SK-N-SH (cell line): ENCODE measurements around the gene AJM1. TPM values are rescaled to one million over a fixed set of nuclear protein-coding genes. Genes with fewer than 3 reads are reported as not detected.

Experiments used
- CTCF ChIA-PET: fragments of 300-600, 350-600 bp; formaldehyde crosslinking; extraction: SDS; loops from one replicate; lab custom pipeline; 2021; lab: Yijun Ruan, JAX
- POLR2A ChIA-PET: fragments of 350-600 bp; sonication (Branson Sonifier 250); formaldehyde crosslinking; extraction: SDS; loops from one replicate; lab custom pipeline; 2020; ENCODE audit warnings: antibody characterized with exemption, inconsistent platforms; lab: Yijun Ruan, JAX
- DNase-seq: peaks from one replicate; pipeline ENCODE4 v3.0.0; 2012
- H2AFZ ChIP-seq: fragments of 200-600 bp; sonication (generic); 2 replicates; pipeline ENCODE4 v1.8.1; 2016; ENCODE audit warnings: antibody characterized with exemption, mild to moderate bottlenecking, low read depth
- H3F3A ChIP-seq: fragments of 200-600 bp; sonication (generic); replicated peaks from 2 replicates; pipeline ENCODE3; 2016; ENCODE audit warnings: antibody characterized with exemption, mild to moderate bottlenecking; ENCODE audit not compliant: insufficient read depth
- H3K27ac ChIP-seq, 2 experiments: fragments of 200-500 bp in 1 of 2; fragments of 200-600 bp in 1 of 2; sonication (Bioruptor generic) in 1 of 2; sonication (generic), shearing (Covaris generic) in 1 of 2; 2 replicates each; pipeline versions ENCODE4 v1.5.1 to v1.6.1; 2014 to 2016; ENCODE audit warnings: low read depth in 2 of 2, inconsistent platforms in 1 of 2, low read length in 1 of 2, mild to moderate bottlenecking in 1 of 2, mixed read lengths in 1 of 2
- H3K27me3 ChIP-seq: fragments of 200-600 bp; sonication (generic), shearing (Covaris generic); 2 replicates; pipeline ENCODE4 v1.6.1; 2016; ENCODE audit warnings: mixed run types; ENCODE audit not compliant: insufficient read depth
- H3K36me3 ChIP-seq, 2 experiments: fragments of 200-500 bp in 1 of 2; fragments of 200-600 bp in 1 of 2; sonication (Bioruptor generic) in 1 of 2; sonication (generic) in 1 of 2; replicated peaks in 1 of 2; 2 replicates each; pipeline versions ENCODE3 to v1.5.1; 2014 to 2016; ENCODE audit warnings: low read length in 1 of 2, mild to moderate bottlenecking in 1 of 2; ENCODE audit not compliant: insufficient read depth in 2 of 2, control insufficient read depth in 1 of 2
- H3K4me1 ChIP-seq, 2 experiments: fragments of 200-500 bp in 1 of 2; fragments of 200-600 bp in 1 of 2; sonication (Bioruptor generic) in 1 of 2; sonication (generic), shearing (Covaris generic) in 1 of 2; 2 replicates each; pipeline versions ENCODE4 v1.5.1 to v1.6.1; 2014 to 2016; ENCODE audit warnings: low read depth in 1 of 2, low read length in 1 of 2, mixed run types in 1 of 2; ENCODE audit not compliant: insufficient read depth in 2 of 2, control insufficient read depth in 1 of 2
- H3K4me2 ChIP-seq: fragments of 200-600 bp; sonication (generic), shearing (Covaris generic); 2 replicates; pipeline ENCODE4 v1.6.1; 2017; ENCODE audit warnings: mixed run types
- H3K4me3 ChIP-seq, 2 experiments: fragments of 200-500 bp in 1 of 2; fragments of 200-600 bp in 1 of 2; sonication (Bioruptor generic) in 1 of 2; sonication (generic), shearing (Covaris generic) in 1 of 2; 2 replicates each; pipeline versions ENCODE4 v1.5.1 to v1.8.1; 2014 to 2016; ENCODE audit warnings: low read depth in 2 of 2, inconsistent platforms in 1 of 2, low read length in 1 of 2, mild to moderate bottlenecking in 1 of 2, mixed read lengths in 1 of 2, moderate library complexity in 1 of 2
- H3K79me2 ChIP-seq: fragments of 200-600 bp; sonication (generic); 2 replicates; pipeline ENCODE4 v1.8.1; 2017; ENCODE audit warnings: mild to moderate bottlenecking; ENCODE audit not compliant: insufficient read depth
- H3K9ac ChIP-seq: fragments of 200-600 bp; sonication (generic); 2 replicates; pipeline ENCODE4 v1.6.1; 2017; ENCODE audit warnings: mixed run types
- H3K9me2 ChIP-seq: fragments of 200-600 bp; sonication (generic); 2 replicates; pipeline ENCODE4 v1.6.1; 2017; ENCODE audit warnings: mixed run types
- H3K9me3 ChIP-seq: fragments of 200-600 bp; sonication (generic); 2 replicates; pipeline ENCODE4 v1.6.1; 2017; ENCODE audit warnings: mixed run types, mild to moderate bottlenecking, moderate library complexity
- H4K20me1 ChIP-seq: fragments of 200-600 bp; sonication (generic); 2 replicates; pipeline ENCODE4 v1.6.1; 2017; ENCODE audit warnings: mild to moderate bottlenecking, mixed run types; ENCODE audit not compliant: insufficient read depth
- CHD2 ChIP-seq: fragments of 150-350 bp; IDR thresholded peaks from 2 replicates; pipeline ENCODE4 v1.6.1; 2018; ENCODE audit warnings: low read length; ENCODE audit not compliant: partially characterized antibody
- EZH2phosphoT487 ChIP-seq: fragments of 200-600 bp; sonication (generic); IDR thresholded peaks from 2 replicates; pipeline ENCODE4 v1.6.1; 2017; ENCODE audit warnings: low read depth, mixed run types, mild to moderate bottlenecking, antibody characterized with exemption, moderate library complexity, borderline replicate concordance
- FOSL2 ChIP-seq: IDR thresholded peaks from 2 replicates; pipeline ENCODE4 v1.4.0; 2012; ENCODE audit warnings: low read depth, mild to moderate bottlenecking, moderate library complexity, borderline replicate concordance
- FOXJ3 ChIP-seq: sonication (generic); formaldehyde crosslinking; IDR thresholded peaks from 2 replicates; pipeline ENCODE4 v1.5.1; 2020; ENCODE audit warnings: mild to moderate bottlenecking, missing genetic modification reagents
- GABPA ChIP-seq: IDR thresholded peaks from 2 replicates; pipeline ENCODE4 v1.4.0; 2012; ENCODE audit warnings: low read depth, mild to moderate bottlenecking
- GATA2 ChIP-seq: sonication (generic); formaldehyde crosslinking; IDR thresholded peaks from 2 replicates; pipeline ENCODE4 v1.5.0; 2020; ENCODE audit warnings: mild to moderate bottlenecking, missing genetic modification reagents
- JUND ChIP-seq: IDR thresholded peaks from 2 replicates; pipeline ENCODE4 v1.4.0; 2012
- PBX3 ChIP-seq: IDR thresholded peaks from 2 replicates; pipeline ENCODE4; 2012
- RXRA ChIP-seq: IDR thresholded peaks from 2 replicates; pipeline ENCODE4 v1.4.0; 2012; ENCODE audit warnings: low read depth, mild to moderate bottlenecking, borderline replicate concordance
- USF2 ChIP-seq: fragments of 150-350 bp; IDR thresholded peaks from 2 replicates; pipeline ENCODE4 v1.6.1; 2017; ENCODE audit warnings: antibody characterized with exemption, low read length, low read depth, borderline replicate concordance
- YY1 ChIP-seq: IDR thresholded peaks from 2 replicates; pipeline ENCODE4 v1.4.0; 2012; ENCODE audit warnings: low read depth, mild to moderate bottlenecking
- WGBS: methylation state at CpG from one replicate; pipeline ENCODE4 v1.1.6; 2017; ENCODE audit warnings: low lambda C conversion rate; 5-methylcytosine and 5-hydroxymethylcytosine counted together
- polyA plus RNA-seq, 3 experiments: library from polyadenylated mRNA; depleted of rRNA; stranded (reverse); fragments of >200 nt; gene quantifications; 2 replicates each; pipeline ENCODE4 v1.2.3, GENCODE V29; 2012
- TF ChIP-seq, protein P1 (sequence below): fragments of 200-600 bp; sonication (generic); IDR thresholded peaks from 2 replicates; pipeline ENCODE4 v1.6.1; 2017; ENCODE audit warnings: antibody characterized with exemption, mild to moderate bottlenecking, moderate library complexity
- TF ChIP-seq, protein P2 (sequence below): IDR thresholded peaks from 2 replicates; pipeline ENCODE4 v1.6.1; 2012; ENCODE audit warnings: mild to moderate bottlenecking, low read depth, low read length, moderate library complexity
- TF ChIP-seq, protein P3 (sequence below): IDR thresholded peaks from 2 replicates; pipeline ENCODE4 v1.4.0; 2012; ENCODE audit warnings: low read depth

The AJM1 gene
- polyA plus RNA-seq, 1 of the 3 experiments (the other 2 are of a cell fraction) = 2.4 TPM

GRCh38 chr9:136865041-136865767 lies 22.9 kb downstream of the AJM1 start:
- H3K9me3 ChIP-seq = no peaks in the 10 kb centered on the region
- H3K4me2 ChIP-seq = peak overlapping the region; percentile 89
- 55% methylated on average over 9 of the region's 11 CpGs for WGBS
- peak overlapping the region; percentile 94; the same call in 1 of the 2 replicates for H3K9ac ChIP-seq
- no peaks in the 10 kb centered on the region for H3F3A ChIP-seq
- H3K27me3 ChIP-seq = no peaks in the 10 kb centered on the region
- CTCF ChIA-PET = interaction anchor here (1.0 kb wide), 1 partner anchor 13 kb away, joined by 3 read pairs; no protein-coding TSS in a partner anchor
- no peak overlapping the region for H3K27ac ChIP-seq
- H3K9me2 ChIP-seq = no peaks in the 10 kb centered on the region
- H3K4me1 ChIP-seq = peaks cover 6 to 9% of the 10 kb centered on the region in 2 experiments; a peak in 1 of 4 replicates
- H3K4me3 ChIP-seq = peak overlapping the region; percentile 69 to 83
- no peak for DNase-seq
- TF ChIP-seq YY1 = no peak
- TF ChIP-seq EZH2phosphoT487 = no peak
- TF ChIP-seq GATA2 (CRISPR knock-in tag) = no peak
- TF ChIP-seq JUND = no peak
- no peak for TF ChIP-seq FOXJ3
- TF ChIP-seq, protein P1, sequence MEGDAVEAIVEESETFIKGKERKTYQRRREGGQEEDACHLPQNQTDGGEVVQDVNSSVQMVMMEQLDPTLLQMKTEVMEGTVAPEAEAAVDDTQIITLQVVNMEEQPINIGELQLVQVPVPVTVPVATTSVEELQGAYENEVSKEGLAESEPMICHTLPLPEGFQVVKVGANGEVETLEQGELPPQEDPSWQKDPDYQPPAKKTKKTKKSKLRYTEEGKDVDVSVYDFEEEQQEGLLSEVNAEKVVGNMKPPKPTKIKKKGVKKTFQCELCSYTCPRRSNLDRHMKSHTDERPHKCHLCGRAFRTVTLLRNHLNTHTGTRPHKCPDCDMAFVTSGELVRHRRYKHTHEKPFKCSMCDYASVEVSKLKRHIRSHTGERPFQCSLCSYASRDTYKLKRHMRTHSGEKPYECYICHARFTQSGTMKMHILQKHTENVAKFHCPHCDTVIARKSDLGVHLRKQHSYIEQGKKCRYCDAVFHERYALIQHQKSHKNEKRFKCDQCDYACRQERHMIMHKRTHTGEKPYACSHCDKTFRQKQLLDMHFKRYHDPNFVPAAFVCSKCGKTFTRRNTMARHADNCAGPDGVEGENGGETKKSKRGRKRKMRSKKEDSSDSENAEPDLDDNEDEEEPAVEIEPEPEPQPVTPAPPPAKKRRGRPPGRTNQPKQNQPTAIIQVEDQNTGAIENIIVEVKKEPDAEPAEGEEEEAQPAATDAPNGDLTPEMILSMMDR = no peak
- no peak for TF ChIP-seq GABPA
- TF ChIP-seq USF2 = no peak
- TF ChIP-seq FOSL2 = no peak
- TF ChIP-seq RXRA = no peak
- TF ChIP-seq, protein P2, sequence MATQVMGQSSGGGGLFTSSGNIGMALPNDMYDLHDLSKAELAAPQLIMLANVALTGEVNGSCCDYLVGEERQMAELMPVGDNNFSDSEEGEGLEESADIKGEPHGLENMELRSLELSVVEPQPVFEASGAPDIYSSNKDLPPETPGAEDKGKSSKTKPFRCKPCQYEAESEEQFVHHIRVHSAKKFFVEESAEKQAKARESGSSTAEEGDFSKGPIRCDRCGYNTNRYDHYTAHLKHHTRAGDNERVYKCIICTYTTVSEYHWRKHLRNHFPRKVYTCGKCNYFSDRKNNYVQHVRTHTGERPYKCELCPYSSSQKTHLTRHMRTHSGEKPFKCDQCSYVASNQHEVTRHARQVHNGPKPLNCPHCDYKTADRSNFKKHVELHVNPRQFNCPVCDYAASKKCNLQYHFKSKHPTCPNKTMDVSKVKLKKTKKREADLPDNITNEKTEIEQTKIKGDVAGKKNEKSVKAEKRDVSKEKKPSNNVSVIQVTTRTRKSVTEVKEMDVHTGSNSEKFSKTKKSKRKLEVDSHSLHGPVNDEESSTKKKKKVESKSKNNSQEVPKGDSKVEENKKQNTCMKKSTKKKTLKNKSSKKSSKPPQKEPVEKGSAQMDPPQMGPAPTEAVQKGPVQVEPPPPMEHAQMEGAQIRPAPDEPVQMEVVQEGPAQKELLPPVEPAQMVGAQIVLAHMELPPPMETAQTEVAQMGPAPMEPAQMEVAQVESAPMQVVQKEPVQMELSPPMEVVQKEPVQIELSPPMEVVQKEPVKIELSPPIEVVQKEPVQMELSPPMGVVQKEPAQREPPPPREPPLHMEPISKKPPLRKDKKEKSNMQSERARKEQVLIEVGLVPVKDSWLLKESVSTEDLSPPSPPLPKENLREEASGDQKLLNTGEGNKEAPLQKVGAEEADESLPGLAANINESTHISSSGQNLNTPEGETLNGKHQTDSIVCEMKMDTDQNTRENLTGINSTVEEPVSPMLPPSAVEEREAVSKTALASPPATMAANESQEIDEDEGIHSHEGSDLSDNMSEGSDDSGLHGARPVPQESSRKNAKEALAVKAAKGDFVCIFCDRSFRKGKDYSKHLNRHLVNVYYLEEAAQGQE = no peak
- TF ChIP-seq, protein P3, sequence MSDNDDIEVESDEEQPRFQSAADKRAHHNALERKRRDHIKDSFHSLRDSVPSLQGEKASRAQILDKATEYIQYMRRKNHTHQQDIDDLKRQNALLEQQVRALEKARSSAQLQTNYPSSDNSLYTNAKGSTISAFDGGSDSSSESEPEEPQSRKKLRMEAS = no peak
- no peak for TF ChIP-seq CHD2
- TF ChIP-seq PBX3 = no peak
- peaks cover 43% of the 10 kb centered on the region for H3K79me2 ChIP-seq
- H4K20me1 ChIP-seq = no peaks in the 10 kb centered on the region
- H2AFZ ChIP-seq = no peak overlapping the region
- H3K36me3 ChIP-seq = peaks cover 23 to 34% of the 10 kb centered on the region in 2 experiments
- POLR2A ChIA-PET = no interaction called here
